ENCODE results near the gene CDK6.

GRCh38 chr7:92845736-92846135 is 9.4 kb upstream of the CDK6 start:
- no peak for TF ChIP-seq CTCF (IDR thresholded peaks at IDR 0.05)
- TF ChIP-seq POLR2A (IDR thresholded peaks at IDR 0.05): no peak
